Stimulated activated CD8-positive, alpha-beta memory T cell treated with anti-CD3 and anti-CD28 coated beads, Interleukin-12 subunit alpha, Interleukin-12 subunit beta, amount 100 ng/mL, for 4 hours (primary cell): ENCODE results near the gene HTR3C.

ENCODE experiments used
- DNase-seq: peaks from one replicate; pipeline ENCODE4 v3.0.0-alpha.2; 2020; ENCODE audit warnings: low read depth

The HTR3C gene

GRCh38 chr3:184092199-184092598, 39.4 kb downstream of the HTR3C start:
- no peak for DNase-seq

GRCh38 chr3:184096811-184097383, 44.0 kb downstream of the HTR3C start, which contains the start of gene HTR3E:
Gene HTR3E, plus strand, starts transcription at chr3:184097064. Its CDS starts 466 bp downstream, at chr3:184097530.
- no peak for DNase-seq

GRCh38 chr3:184097556-184097955, 44.7 kb downstream of the HTR3C start:
- no peak for DNase-seq

GRCh38 chr3:184099806-184100686, 47.2 kb downstream of the HTR3C start:
- DNase-seq = no peak
